GM12892 (cell line): ENCODE results near the gene PRPS1.

Experiments
- POLR2A ChIP-seq: IDR thresholded peaks from 2 replicates; pipeline ENCODE4 v1.6.1; 2011; ENCODE audit warnings: low read depth, low read length, control low read depth
- POLR2AphosphoS5 ChIP-seq: IDR thresholded peaks from 2 replicates; pipeline ENCODE4 v1.6.1; 2011; ENCODE audit warnings: low read depth, low read length, control low read depth
- TAF1 ChIP-seq: IDR thresholded peaks from 2 replicates; pipeline ENCODE4 v1.6.1; 2011; ENCODE audit warnings: low read depth, mild to moderate bottlenecking, control low read depth, low read length, borderline replicate concordance

DNA sequence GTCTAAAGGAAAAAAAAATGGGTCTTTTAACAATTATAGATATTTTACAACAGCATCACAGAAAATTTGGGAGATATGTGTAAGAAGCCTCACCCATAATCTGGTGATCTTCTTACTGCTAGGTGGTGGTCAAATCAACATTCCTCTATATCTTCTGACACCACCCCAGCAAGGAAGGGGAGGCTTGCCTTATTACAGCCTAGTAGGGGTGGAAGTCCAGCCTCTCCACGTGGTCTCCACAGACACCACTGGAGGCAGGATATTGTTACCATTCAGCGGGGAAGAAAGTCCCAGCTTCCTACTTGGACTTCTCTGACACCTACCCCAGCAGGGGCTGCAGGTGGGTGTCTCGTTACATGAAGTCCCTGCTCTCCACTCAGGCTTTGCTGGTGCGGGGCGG lies 28.7 kb downstream of the PRPS1 start:
- TF ChIP-seq POLR2AphosphoS5 = no peak
- TF ChIP-seq POLR2A = no peak
- TF ChIP-seq TAF1 = no peak
